K562 (cell line): ENCODE data around the gene ARMC8. TPM values are rescaled to one million over a fixed set of nuclear protein-coding genes. Genes with fewer than 3 reads are reported as not detected.

Experiments used
- ATF1 ChIP-seq, 2 experiments: fragments of 450-650 bp in 1 of 2; IDR thresholded peaks; 2 replicates each; pipeline ENCODE4 v1.6.1; 2016; ENCODE audit warnings: missing compliant biosample characterization in 1 of 2, missing genetic modification characterization in 1 of 2
- CBFA2T3 ChIP-seq: fragments of 450-650 bp; IDR thresholded peaks from 2 replicates; pipeline ENCODE4 v1.6.1; 2017
- CREB1 ChIP-seq, 2 experiments: sonication (generic) in 1 of 2; formaldehyde crosslinking in 1 of 2; IDR thresholded peaks; 2 replicates each; pipeline versions ENCODE4 v1.6.1 to v1.8.0; 2012 to 2022; ENCODE audit warnings: inconsistent platforms in 1 of 2, mild to moderate bottlenecking in 1 of 2, missing genetic modification reagents in 1 of 2, moderate library complexity in 1 of 2
- FOSL1 ChIP-seq: fragments of 200-800 bp; sonication (Bioruptor generic); conservative IDR thresholded peaks from 2 replicates; pipeline ENCODE4 v1.6.1; 2016; ENCODE audit warnings: missing genetic modification characterization, missing compliant biosample characterization
- FOXK1 ChIP-seq: sonication (generic); formaldehyde crosslinking; IDR thresholded peaks from 2 replicates; pipeline ENCODE4 v1.8.0; 2022; ENCODE audit warnings: missing genetic modification reagents, mild to moderate bottlenecking, borderline replicate concordance
- FOXO4 ChIP-seq: fragments of 450-650 bp; formaldehyde crosslinking; IDR thresholded peaks from 2 replicates; pipeline ENCODE4 v1.4.0; 2020; ENCODE audit warnings: mild to moderate bottlenecking, moderate library complexity
- GABPB1 ChIP-seq: sonication (generic); formaldehyde crosslinking; IDR thresholded peaks from 2 replicates; pipeline ENCODE4 v1.8.0; 2022; ENCODE audit warnings: mild to moderate bottlenecking, missing genetic modification reagents
- KLF13 ChIP-seq: fragments of 450-650 bp; IDR thresholded peaks from 2 replicates; pipeline ENCODE4 v1.6.1; 2016; ENCODE audit warnings: missing genetic modification characterization, low read depth, mild to moderate bottlenecking, missing compliant biosample characterization, moderate library complexity, borderline replicate concordance
- NR0B1 ChIP-seq: fragments of 450-650 bp; IDR thresholded peaks from one replicate; pipeline ENCODE4 v1.6.1; 2018; ENCODE audit warnings: mild to moderate bottlenecking, moderate library complexity; ENCODE audit not compliant: partially characterized antibody
- NR1H2 ChIP-seq: sonication (generic); formaldehyde crosslinking; IDR thresholded peaks from 2 replicates; pipeline ENCODE4 v1.4.0; 2020; ENCODE audit warnings: mild to moderate bottlenecking, missing genetic modification reagents
- NR2C2 ChIP-seq, 2 experiments: fragments of 200-800 bp in 1 of 2; sonication (Bioruptor generic) in 1 of 2; sonication (generic) in 1 of 2; formaldehyde crosslinking in 1 of 2; IDR thresholded peaks; 2 replicates each; pipeline versions ENCODE4 v1.6.1 to v1.8.0; 2016 to 2022; ENCODE audit warnings: mild to moderate bottlenecking in 1 of 2, missing compliant biosample characterization in 1 of 2, missing genetic modification characterization in 1 of 2, missing genetic modification reagents in 1 of 2
- PHB ChIP-seq: fragments of 250-450 bp; sonication (Bioruptor Pico); IDR thresholded peaks from 2 replicates; pipeline ENCODE4 v1.5.0; 2021
- TAF9B ChIP-seq: fragments of 450-650 bp; IDR thresholded peaks from 2 replicates; pipeline ENCODE4 v1.6.1; 2018; ENCODE audit warnings: mild to moderate bottlenecking; ENCODE audit not compliant: partially characterized antibody
- WHSC1 ChIP-seq: IDR thresholded peaks from one replicate; pipeline ENCODE4 v1.6.1; 2012; ENCODE audit warnings: low read length, control low read depth, inconsistent platforms
- ZNF124 ChIP-seq: sonication (generic); formaldehyde crosslinking; IDR thresholded peaks from 2 replicates; pipeline ENCODE4 v1.8.1; 2022; ENCODE audit warnings: missing genetic modification reagents
- ZNF436 ChIP-seq: fragments of 250-450, 450-650 bp; sonication (Bioruptor Pico); formaldehyde crosslinking; IDR thresholded peaks from 2 replicates; pipeline ENCODE4 v1.7.0; 2020; ENCODE audit warnings: mild to moderate bottlenecking
- ZNF445 ChIP-seq: fragments of 250-450 bp; sonication (Bioruptor Pico); IDR thresholded peaks from 2 replicates; pipeline ENCODE4 v1.4.0; 2020; ENCODE audit warnings: low read depth, mild to moderate bottlenecking, moderate library complexity
- ZNF707 ChIP-seq: fragments of 250-450 bp; sonication (Bioruptor Pico); conservative IDR thresholded peaks from 2 replicates; pipeline ENCODE4 v1.8.0; 2022; ENCODE audit warnings: inconsistent platforms, mild to moderate bottlenecking, moderate library complexity
- polyA plus RNA-seq, 8 experiments: library from polyadenylated mRNA; depleted of rRNA in 4 of 8; stranded (reverse) in 5 of 8; unstranded in 3 of 8; fragments of >200 nt; fragmentation: Nextera tagmentation in 2 of 8; fragmentation: Illumina TruSeq in 1 of 8; extraction: Ambion mirVana in 2 of 8; extraction: Trizol in 1 of 8; gene quantifications; 2 replicates each; pipeline versions ENCODE4 v1.2.1 to v1.2.3, GENCODE V29; 2011 to 2014; ENCODE audit warnings: inconsistent platforms in 1 of 8, missing spikeins in 1 of 8
- total RNA-seq, 7 experiments: library from RNA; depleted of rRNA in 6 of 7; stranded (reverse); fragments of >200 nt in 6 of 7; fragmentation: Illumina TruSeq in 2 of 7; extraction: Trizol in 2 of 7; gene quantifications; 2 replicates each; pipeline versions ENCODE4 v1.2.1 to v1.2.3, GENCODE V29; 2011 to 2021; ENCODE audit warnings: low replicate concordance in 1 of 7
- TF ChIP-seq, protein P1 (sequence below), 2 experiments: fragments of 250-450 bp in 1 of 2; fragments of 450-650 bp in 1 of 2; sonication (Bioruptor Pico) in 1 of 2; IDR thresholded peaks; 2 replicates each; pipeline versions ENCODE4 v1.6.1 to v1.8.0; 2016 to 2021; ENCODE audit warnings: mild to moderate bottlenecking in 2 of 2, moderate library complexity in 2 of 2, missing compliant biosample characterization in 1 of 2, missing genetic modification characterization in 1 of 2
- TF ChIP-seq, protein P2 (sequence below), 2 experiments: IDR thresholded peaks; 2 replicates each; pipeline ENCODE4 v1.6.1; 2012; ENCODE audit warnings: improper control_type of control experiment in 2 of 2, low read depth in 2 of 2, low read length in 2 of 2, borderline replicate concordance in 1 of 2
- TF ChIP-seq, protein P3 (sequence below): IDR thresholded peaks from 2 replicates; pipeline ENCODE4 v1.6.1; 2012; ENCODE audit warnings: low read depth, low read length, improper control_type of control experiment, borderline replicate concordance

Gene ARMC8
- total and polyA plus RNA-seq, 9 of the 15 experiments (the other 6 are each of a cell fraction or from before 2014, with no cell fraction given) = 22.4 to 76.1 (median 37.3) TPM

DNA sequence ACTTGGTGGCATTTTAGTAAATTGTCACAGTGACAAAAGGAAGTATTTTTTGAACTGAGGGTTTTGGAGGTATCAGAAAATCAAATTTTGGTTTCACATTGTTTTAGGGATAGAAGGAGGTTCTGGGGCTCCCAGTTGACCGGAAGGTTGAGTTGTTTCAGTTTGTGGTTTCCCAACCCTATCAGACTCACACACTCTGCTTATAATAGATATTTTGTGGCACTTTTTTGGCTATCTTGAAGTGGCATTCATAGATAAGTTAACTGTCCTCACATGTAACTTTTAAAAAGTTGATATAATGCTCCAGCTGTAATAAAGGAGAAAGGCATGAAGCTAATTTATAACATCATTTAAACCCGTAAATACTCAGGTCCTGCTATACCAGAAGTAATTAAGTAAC, 12.8 kb downstream of the ARMC8 start (continued):
- TF ChIP-seq, protein P1, sequence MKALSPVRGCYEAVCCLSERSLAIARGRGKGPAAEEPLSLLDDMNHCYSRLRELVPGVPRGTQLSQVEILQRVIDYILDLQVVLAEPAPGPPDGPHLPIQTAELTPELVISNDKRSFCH (CRISPR knock-in tag; IDR thresholded peaks at IDR 0.05) = no peak
- TF ChIP-seq, protein P1 (tag; IDR thresholded peaks at IDR 0.05) = no peak
- TF ChIP-seq FOSL1 (tag) (peak; percentile 58), WHSC1 (no peak), NR1H2 (CRISPR knock-in tag) (no peak), FOXK1 (no peak), CBFA2T3 (peak; percentile 95), CREB1 (IDR thresholded peaks at IDR 0.05) (no peak; the same call in 1 of the 2 replicates), CREB1 (CRISPR knock-in tag; IDR thresholded peaks at IDR 0.05) (no peak), ZNF124 (no peak), ZNF436 (CRISPR knock-in tag) (no peak), ATF1 (CRISPR knock-in tag; IDR thresholded peaks at IDR 0.05) (no peak), ATF1 (tag; IDR thresholded peaks at IDR 0.05) (no peak), GABPB1 (CRISPR knock-in tag) (no peak), PHB (CRISPR knock-in tag) (no peak), KLF13 (tag) (no peak), FOXO4 (CRISPR knock-in tag) (no peak), ZNF445 (no peak), NR0B1 (no peak), ZNF707 (CRISPR knock-in tag) (no peak), TAF9B (no peak), NR2C2 (CRISPR knock-in tag; IDR thresholded peaks at IDR 0.05) (no peak), NR2C2 (tag; IDR thresholded peaks at IDR 0.05) (no peak)
- TF ChIP-seq, protein P2, sequence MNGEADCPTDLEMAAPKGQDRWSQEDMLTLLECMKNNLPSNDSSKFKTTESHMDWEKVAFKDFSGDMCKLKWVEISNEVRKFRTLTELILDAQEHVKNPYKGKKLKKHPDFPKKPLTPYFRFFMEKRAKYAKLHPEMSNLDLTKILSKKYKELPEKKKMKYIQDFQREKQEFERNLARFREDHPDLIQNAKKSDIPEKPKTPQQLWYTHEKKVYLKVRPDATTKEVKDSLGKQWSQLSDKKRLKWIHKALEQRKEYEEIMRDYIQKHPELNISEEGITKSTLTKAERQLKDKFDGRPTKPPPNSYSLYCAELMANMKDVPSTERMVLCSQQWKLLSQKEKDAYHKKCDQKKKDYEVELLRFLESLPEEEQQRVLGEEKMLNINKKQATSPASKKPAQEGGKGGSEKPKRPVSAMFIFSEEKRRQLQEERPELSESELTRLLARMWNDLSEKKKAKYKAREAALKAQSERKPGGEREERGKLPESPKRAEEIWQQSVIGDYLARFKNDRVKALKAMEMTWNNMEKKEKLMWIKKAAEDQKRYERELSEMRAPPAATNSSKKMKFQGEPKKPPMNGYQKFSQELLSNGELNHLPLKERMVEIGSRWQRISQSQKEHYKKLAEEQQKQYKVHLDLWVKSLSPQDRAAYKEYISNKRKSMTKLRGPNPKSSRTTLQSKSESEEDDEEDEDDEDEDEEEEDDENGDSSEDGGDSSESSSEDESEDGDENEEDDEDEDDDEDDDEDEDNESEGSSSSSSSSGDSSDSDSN (IDR thresholded peaks at IDR 0.05; ENCODE audit: borderline replicate concordance in 1 of 2, low read depth in 2 of 2, low read length in 2 of 2) = no peak
- TF ChIP-seq, protein P3, sequence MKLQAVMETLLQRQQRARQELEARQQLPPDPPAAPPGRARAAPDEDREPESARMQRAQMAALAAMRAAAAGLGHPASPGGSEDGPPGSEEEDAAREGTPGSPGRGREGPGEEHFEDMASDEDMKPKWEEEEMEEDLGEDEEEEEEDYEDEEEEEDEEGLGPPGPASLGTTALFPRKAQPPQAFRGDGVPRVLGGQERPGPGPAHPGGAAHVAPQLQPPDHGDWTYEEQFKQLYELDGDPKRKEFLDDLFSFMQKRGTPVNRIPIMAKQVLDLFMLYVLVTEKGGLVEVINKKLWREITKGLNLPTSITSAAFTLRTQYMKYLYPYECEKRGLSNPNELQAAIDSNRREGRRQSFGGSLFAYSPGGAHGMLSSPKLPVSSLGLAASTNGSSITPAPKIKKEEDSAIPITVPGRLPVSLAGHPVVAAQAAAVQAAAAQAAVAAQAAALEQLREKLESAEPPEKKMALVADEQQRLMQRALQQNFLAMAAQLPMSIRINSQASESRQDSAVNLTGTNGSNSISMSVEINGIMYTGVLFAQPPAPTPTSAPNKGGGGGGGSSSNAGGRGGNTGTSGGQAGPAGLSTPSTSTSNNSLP = no peak
